Inflammatory macrophage treated with lipopolysaccharide for 4 hours (primary cell): ENCODE measurements around the gene TMA16.

Source experiments
- DNase-seq: peaks from one replicate; pipeline ENCODE4 v3.0.0-alpha.2; 2020

The TMA16 gene

GRCh38 chr4:163565226-163566135, 71.0 kb downstream of the TMA16 start:
- DNase-seq, result no peak

- no peak for DNase-seq
Observed at GRCh38 chr4:163566257-163566796, 71.8 kb downstream of the TMA16 start.

GRCh38 chr4:163568843-163569242, 74.4 kb downstream of the TMA16 start:
- DNase-seq, result no peak
